H1 (cell line): ENCODE results near the gene FGGY. TPM values are rescaled to one million over a fixed set of nuclear protein-coding genes. Genes with fewer than 3 reads are reported as not detected.

Experiments used
- ATF2 ChIP-seq: IDR thresholded peaks from 2 replicates; pipeline ENCODE4 v1.6.1; 2012; ENCODE audit warnings: low read length, inconsistent platforms
- polyA plus RNA-seq, 7 experiments: library from polyadenylated mRNA; depleted of rRNA in 3 of 7; stranded (reverse) in 5 of 7; unstranded in 2 of 7; fragments of >200 nt in 5 of 7; fragments of 200-250 nt in 2 of 7; gene quantifications; 1 replicate in 5 of 7; 2 replicates in 1 of 7; 4 replicates in 1 of 7; pipeline versions ENCODE4 v1.2.1 to v1.2.3, GENCODE V29; 2011 to 2013; ENCODE audit warnings: missing spikeins in 2 of 7, mixed read lengths in 2 of 7
- total RNA-seq: library from RNA; stranded (reverse); fragmentation: NEBNext Ultra II Directional; extraction: Animal tissue kit (Norgen Biotek cat#: 25700); gene quantifications from 2 replicates; pipeline ENCODE4 v1.2.1, GENCODE V29; 2021

FGGY gene
- total and polyA plus RNA-seq, 2 of the 8 experiments (the other 6 are each of a cell fraction or from before 2014, with no cell fraction given) = 10.3 to 12.5 TPM

GRCh38 chr1:59498640-59499039 lies 201.7 kb downstream of the FGGY start (continued):
- no peak for TF ChIP-seq ATF2
